B cell (primary cell): Measurements from ENCODE around the gene RAB42. TPM values are rescaled to one million over a fixed set of nuclear protein-coding genes. Genes with fewer than 3 reads are reported as not detected.

ENCODE experiments used
- ATAC-seq: fragments of 200-7000 bp; cut with Tn5 transposase; one replicate; pipeline ENCODE4 v1.10.0; 2021; ENCODE audit warnings: low read depth, mild to moderate bottlenecking, moderate number of reproducible peaks, moderate library complexity
- CTCF ChIA-PET: fragments of 350-600 bp; sonication (Branson Sonifier 250); formaldehyde crosslinking; loops from one replicate; lab custom pipeline; 2021; ENCODE audit warnings: antibody characterized with exemption, inconsistent platforms; lab: Charles Lee
- POLR2A ChIA-PET: fragments of 350-600 bp; sonication (Branson Sonifier 250); formaldehyde crosslinking; loops from one replicate; lab custom pipeline; 2021; ENCODE audit warnings: antibody characterized with exemption; lab: Charles Lee
- DNase-seq: peaks from one replicate; pipeline ENCODE4 v3.0.0; 2013
- H2AFZ ChIP-seq: 2 replicates; pipeline ENCODE4 v1.6.1; 2012; ENCODE audit warnings: mild to moderate bottlenecking, low read depth, low read length; ENCODE audit not compliant: insufficient read depth, poor library complexity, severe bottlenecking
- H3K27ac ChIP-seq, 2 donors: 1 replicate in 1 of 2; 2 replicates in 1 of 2; pipeline ENCODE4 v1.5.1; 2012 to 2013; ENCODE audit warnings: low read length in 2 of 2, mild to moderate bottlenecking in 2 of 2, moderate library complexity in 1 of 2
- H3K27me3 ChIP-seq, 4 experiments: fragments of 200-600 bp in 1 of 4; sonication (generic) in 1 of 4; replicated peaks in 1 of 4; 1 replicate in 2 of 4; 2 replicates in 2 of 4; pipeline versions ENCODE4 v1.6.1 to v1.7.0; 2013 to 2016; ENCODE audit warnings: low read length in 3 of 4, mild to moderate bottlenecking in 2 of 4, mixed read lengths in 1 of 4, moderate library complexity in 1 of 4; ENCODE audit not compliant: insufficient read depth in 4 of 4, control insufficient read depth in 3 of 4; ENCODE audit errors: control extremely low read depth in 1 of 4
- H3K36me3 ChIP-seq, 2 experiments: replicated peaks in 1 of 2; 1 replicate in 1 of 2; 2 replicates in 1 of 2; pipeline versions ENCODE4 v1.6.1 to v1.7.1; 2013; ENCODE audit warnings: low read length in 1 of 2; ENCODE audit not compliant: insufficient read depth in 2 of 2, control insufficient read depth in 1 of 2; ENCODE audit errors: control extremely low read depth in 1 of 2, extremely low read depth in 1 of 2
- H3K4me1 ChIP-seq, 2 donors: fragments of 200-600 bp in 1 of 2; sonication (generic) in 1 of 2; 1 replicate in 1 of 2; 2 replicates in 1 of 2; pipeline versions ENCODE4 v1.5.1 to v1.6.1; 2013 to 2017; ENCODE audit warnings: low read length in 2 of 2; ENCODE audit not compliant: control insufficient read depth in 2 of 2, insufficient read depth in 2 of 2
- H3K4me2 ChIP-seq: replicated peaks from 2 replicates; pipeline ENCODE3; 2012; ENCODE audit warnings: mild to moderate bottlenecking, low read depth, low read length; ENCODE audit not compliant: poor library complexity, severe bottlenecking
- H3K4me3 ChIP-seq, 5 experiments: fragments of 200-600 bp in 1 of 5; sonication (generic) in 1 of 5; 1 replicate in 3 of 5; 2 replicates in 2 of 5; pipeline versions ENCODE4 v1.5.1 to v1.7.0; 2011 to 2016; ENCODE audit warnings: low read length in 4 of 5, mild to moderate bottlenecking in 4 of 5, low read depth in 2 of 5, control low read depth in 1 of 5, moderate library complexity in 1 of 5; ENCODE audit not compliant: insufficient read depth in 1 of 5; ENCODE audit errors: control extremely low read depth in 1 of 5, extremely low read depth in 1 of 5
- H3K79me2 ChIP-seq: fragments of 200-600 bp; sonication (generic); one replicate; pipeline ENCODE4 v1.6.0; 2016; ENCODE audit warnings: low read length; ENCODE audit not compliant: control insufficient read depth, insufficient read depth
- H3K9ac ChIP-seq: fragments of 200-600 bp; sonication (generic); 2 replicates; pipeline ENCODE4 v1.6.1; 2017; ENCODE audit warnings: mild to moderate bottlenecking, low read length, moderate library complexity
- H3K9me3 ChIP-seq, 3 donors: one replicate each; pipeline versions ENCODE4 v1.6.1 to v1.7.1; 2013; ENCODE audit warnings: low read length in 2 of 3; ENCODE audit not compliant: control insufficient read depth in 2 of 3, insufficient read depth in 1 of 3; ENCODE audit errors: control extremely low read depth in 1 of 3
- H4K20me1 ChIP-seq: 2 replicates; pipeline ENCODE4 v1.6.0; 2012; ENCODE audit warnings: mild to moderate bottlenecking, low read length; ENCODE audit not compliant: insufficient read depth, control insufficient read depth, poor library complexity, severe bottlenecking
- H3K27ac Mint-ChIP-seq: one replicate; pipeline ENCODE4 v1.8.0; 2021; ENCODE audit warnings: mixed read lengths
- H3K27me3 Mint-ChIP-seq: one replicate; pipeline ENCODE4 v1.8.0; 2021; ENCODE audit warnings: mixed read lengths
- H3K4me1 Mint-ChIP-seq: one replicate; pipeline ENCODE4 v1.8.0; 2021; ENCODE audit warnings: mixed read lengths
- H3K4me3 Mint-ChIP-seq: one replicate; pipeline ENCODE4 v1.8.0; 2021; ENCODE audit warnings: mixed read lengths
- H3K9me3 Mint-ChIP-seq: one replicate; pipeline ENCODE4 v1.8.0; 2022; ENCODE audit warnings: mixed read lengths; ENCODE audit not compliant: insufficient read depth
- EZH2 ChIP-seq: IDR thresholded peaks from 2 replicates; pipeline ENCODE4 v1.6.1; 2012; ENCODE audit warnings: borderline replicate concordance, low read depth, mild to moderate bottlenecking, moderate library complexity, low read length; ENCODE audit not compliant: insufficient read depth, poor library complexity, severe bottlenecking
- WGBS: methylation state at CpG from one replicate; pipeline ENCODE4 v1.1.5; 2013; ENCODE audit warnings: missing lambda C conversion rate; ENCODE audit not compliant: insufficient coverage; 5-methylcytosine and 5-hydroxymethylcytosine counted together
- intact Hi-C: fragments of 100-400 bp; cut with micrococcal nuclease; formaldehyde crosslinking; loops from one replicate; pipeline ENCODE4 v1.10.0; 2022
- polyA plus RNA-seq: library from polyadenylated mRNA; depleted of rRNA; stranded (reverse); fragments of >200 nt; gene quantifications from 2 replicates; pipeline ENCODE4 v1.2.3, GENCODE V29; 2012
- total RNA-seq, 2 donors: library from RNA; stranded (reverse); fragments of 120-200 nt in 1 of 2; gene quantifications; 1 replicate in 1 of 2; 2 replicates in 1 of 2; pipeline versions ENCODE4 v1.2.3 to v1.2.4, GENCODE V29; 2013 to 2022
- TF ChIP-seq, protein P1 (sequence below): fragments of 200-600 bp; IDR thresholded peaks from one replicate; pipeline ENCODE4 v1.8.0; 2022; ENCODE audit warnings: antibody characterized with exemption, mild to moderate bottlenecking

Gene RAB42
- total and polyA plus RNA-seq, 2 donors (not counting 1 experiment from before 2014, with no cell fraction given) = not detected

GRCh38 chr1:28613175-28613574 lies 21.1 kb downstream of the RAB42 start:
- Histone ChIP-seq H3K4me1 (no peaks in the 10 kb centered on the region), H3K9me3 (no peaks in the 10 kb centered on the region), H3K27me3 (no peaks in the 10 kb centered on the region), H3K27ac (no peak overlapping the region), H3K4me2 (no peak overlapping the region), H3K36me3 (peaks cover 12 to 54% of the 10 kb centered on the region in 2 experiments), H3K9ac (no peak overlapping the region), H3K79me2 (no peaks in the 10 kb centered on the region), H2AFZ (no peak overlapping the region), H4K20me1 (no peaks in the 10 kb centered on the region), H3K4me3 (no peak overlapping the region)
- no peak overlapping the region for H3K4me3 Mint-ChIP-seq
- H3K27ac Mint-ChIP-seq = no peak overlapping the region
- no peak for TF ChIP-seq EZH2
- TF ChIP-seq, protein P1, sequence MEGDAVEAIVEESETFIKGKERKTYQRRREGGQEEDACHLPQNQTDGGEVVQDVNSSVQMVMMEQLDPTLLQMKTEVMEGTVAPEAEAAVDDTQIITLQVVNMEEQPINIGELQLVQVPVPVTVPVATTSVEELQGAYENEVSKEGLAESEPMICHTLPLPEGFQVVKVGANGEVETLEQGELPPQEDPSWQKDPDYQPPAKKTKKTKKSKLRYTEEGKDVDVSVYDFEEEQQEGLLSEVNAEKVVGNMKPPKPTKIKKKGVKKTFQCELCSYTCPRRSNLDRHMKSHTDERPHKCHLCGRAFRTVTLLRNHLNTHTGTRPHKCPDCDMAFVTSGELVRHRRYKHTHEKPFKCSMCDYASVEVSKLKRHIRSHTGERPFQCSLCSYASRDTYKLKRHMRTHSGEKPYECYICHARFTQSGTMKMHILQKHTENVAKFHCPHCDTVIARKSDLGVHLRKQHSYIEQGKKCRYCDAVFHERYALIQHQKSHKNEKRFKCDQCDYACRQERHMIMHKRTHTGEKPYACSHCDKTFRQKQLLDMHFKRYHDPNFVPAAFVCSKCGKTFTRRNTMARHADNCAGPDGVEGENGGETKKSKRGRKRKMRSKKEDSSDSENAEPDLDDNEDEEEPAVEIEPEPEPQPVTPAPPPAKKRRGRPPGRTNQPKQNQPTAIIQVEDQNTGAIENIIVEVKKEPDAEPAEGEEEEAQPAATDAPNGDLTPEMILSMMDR = no peak
- no peak for ATAC-seq
- DNase-seq = no peak
- ChIA-PET CTCF (no interaction called here), POLR2A (no interaction called here)
- no peaks in the 10 kb centered on the region for H3K27me3 Mint-ChIP-seq
- H3K9me3 Mint-ChIP-seq = no peaks in the 10 kb centered on the region
- intact Hi-C loops = no loop called here
- WGBS = 90% methylated on average over 2 of the region's 5 CpGs
- no peaks in the 10 kb centered on the region for H3K4me1 Mint-ChIP-seq

DNA sequence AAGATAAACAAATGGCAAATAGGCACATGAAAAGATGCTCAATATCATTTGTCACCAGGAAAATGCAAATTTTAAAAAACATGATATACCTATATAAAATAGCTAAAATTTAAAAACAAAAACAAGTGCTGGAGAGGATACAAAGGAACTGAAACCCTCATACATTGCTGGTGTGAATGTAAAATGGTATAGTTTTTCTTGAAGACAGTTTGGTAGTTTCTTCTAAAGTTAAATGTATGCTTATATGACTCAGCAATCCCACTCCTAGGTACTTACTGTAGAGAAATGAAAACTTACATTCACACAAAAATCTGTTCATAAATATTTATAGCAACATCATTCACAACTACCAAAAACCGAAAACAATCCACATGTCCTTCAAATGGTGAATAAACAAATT lies 39.6 kb downstream of the RAB42 start:
- CTCF ChIA-PET = interaction anchor here (0.9 to 1.3 kb wide), 2 partner anchors 250 to 410 kb away, joined by 3 read pairs; no protein-coding TSS in a partner anchor
- no CpG with 5 or more reads among the region's 1 CpG for WGBS
- ATAC-seq = no peak
- no peaks in the 10 kb centered on the region for H3K27me3 ChIP-seq
- Mint-ChIP-seq H3K27ac (no peak overlapping the region), H3K9me3 (no peaks in the 10 kb centered on the region), H3K27me3 (no peaks in the 10 kb centered on the region), H3K4me3 (no peak overlapping the region), H3K4me1 (peaks cover 3% of the 10 kb centered on the region)
- H3K4me2 ChIP-seq = no peak overlapping the region
- no peak overlapping the region for H3K9ac ChIP-seq
- no peak overlapping the region for H3K27ac ChIP-seq
- H3K4me1 ChIP-seq = no peaks in the 10 kb centered on the region
- H3K36me3 ChIP-seq = no peaks in the 10 kb centered on the region
- TF ChIP-seq, protein P1 = no peak
- TF ChIP-seq EZH2 = no peak
- H3K79me2 ChIP-seq = peaks cover 29% of the 10 kb centered on the region
- H3K9me3 ChIP-seq = no peaks in the 10 kb centered on the region
- intact Hi-C loops = no loop called here
- no peaks in the 10 kb centered on the region for H4K20me1 ChIP-seq
- POLR2A ChIA-PET = interaction anchor here (0.5 kb wide), 1 partner anchor 17 kb away, joined by 3 read pairs; the partner anchor contains the start of gene RNU11
- no peak overlapping the region for H3K4me3 ChIP-seq
- H2AFZ ChIP-seq = no peak overlapping the region
- no peak for DNase-seq
